Activated CD4-positive, CD25-positive, alpha-beta regulatory T cell (primary cell): ENCODE results near the gene ARPC5L.

ENCODE experiments used
- DNase-seq, 4 experiments: peaks; one replicate each; lab custom pipeline; 2025; lab: John Stamatoyannopoulos, UW

ARPC5L gene

DNA sequence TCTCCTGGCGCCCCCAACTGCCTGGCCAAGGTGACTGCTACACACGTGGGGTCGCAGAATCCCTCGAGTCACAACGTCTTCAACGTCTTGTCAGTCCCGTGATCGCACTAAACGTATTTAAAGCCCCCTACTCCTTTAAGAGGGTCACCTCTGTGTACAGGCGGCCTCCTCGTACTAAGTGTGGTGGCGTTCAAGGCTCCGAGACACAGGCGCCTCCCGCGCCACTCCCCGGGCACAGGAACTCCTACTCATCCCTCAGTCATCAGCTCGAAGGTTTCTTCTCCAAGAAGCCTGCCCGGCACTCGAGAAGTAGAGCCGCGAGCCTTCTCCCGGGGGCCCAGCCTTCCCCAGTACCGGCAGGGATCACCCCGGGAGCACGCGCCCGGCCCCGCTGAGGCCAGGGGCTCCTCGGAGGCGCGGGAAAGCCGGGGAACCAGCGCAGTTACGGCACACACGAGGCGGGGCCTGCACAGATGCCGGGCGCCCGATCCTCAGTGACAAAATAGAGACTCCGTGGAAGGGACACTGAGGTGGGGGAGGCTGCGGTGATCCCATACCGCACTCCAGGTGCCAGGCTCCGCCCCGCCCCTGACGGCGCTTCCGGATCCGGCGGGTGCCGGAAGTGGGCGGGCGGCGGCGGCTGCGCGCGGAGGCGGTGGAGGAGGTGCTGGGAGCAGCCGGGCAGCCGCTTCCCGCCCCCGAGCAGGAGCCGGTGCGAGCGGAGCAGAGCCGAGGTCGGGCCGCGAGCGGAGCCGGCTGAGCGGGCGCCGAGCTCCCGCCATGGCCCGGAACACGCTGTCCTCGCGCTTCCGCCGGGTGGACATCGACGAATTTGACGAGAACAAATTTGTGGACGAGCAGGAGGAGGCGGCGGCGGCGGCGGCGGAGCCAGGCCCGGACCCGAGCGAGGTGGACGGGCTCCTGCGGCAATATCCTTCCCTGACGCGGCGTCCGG is 6.9 kb downstream of the ARPC5L start:
- DNase-seq, result peak; percentile 80 to 84 (median 80)

DNA sequence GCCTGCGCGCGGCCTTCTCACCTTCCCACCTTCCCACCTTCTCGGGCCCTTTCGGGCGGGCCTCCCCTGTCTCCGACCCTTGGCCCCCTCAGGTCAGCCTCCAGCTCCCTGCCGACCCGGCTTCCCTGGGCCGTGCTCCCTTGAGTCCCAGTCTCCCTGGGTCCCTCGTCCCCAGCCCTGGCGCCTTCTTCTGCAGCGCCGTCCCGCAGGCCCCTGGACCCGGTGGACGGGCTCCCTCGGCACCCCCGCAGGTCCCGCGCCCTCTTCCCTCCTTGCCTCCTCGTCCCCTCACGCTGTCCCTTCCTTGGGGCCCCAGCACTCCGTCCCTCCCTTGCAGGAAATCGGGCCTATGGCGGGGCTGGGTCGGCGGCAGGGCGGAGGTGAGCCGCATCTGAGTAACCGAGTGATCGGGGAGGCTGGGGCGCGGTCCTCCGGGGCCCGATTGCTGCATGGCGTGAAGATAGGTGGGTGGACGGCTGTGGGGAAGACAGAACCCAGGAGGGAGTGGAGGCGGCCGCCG is 7.6 kb downstream of the ARPC5L start:
- DNase-seq, result peak in 2 of 4 experiments; percentile 17 to 29

GRCh38 chr9:124869986-124870560 is 8.1 kb downstream of the ARPC5L start:
- peak; percentile 72 to 84 (median 82) for DNase-seq

GRCh38 chr9:124870723-124871122 is 8.8 kb downstream of the ARPC5L start:
- DNase-seq, result no peak

GRCh38 chr9:124871156-124871561 is 9.2 kb downstream of the ARPC5L start:
- DNase-seq, result no peak

- DNase-seq, result no peak
Observed at GRCh38 chr9:124873664-124874063, 11.7 kb downstream of the ARPC5L start.

GRCh38 chr9:124875501-124875900 is 13.6 kb downstream of the ARPC5L start:
- DNase-seq, result no peak

GRCh38 chr9:124877021-124877782 is 15.3 kb downstream of the ARPC5L start:
- DNase-seq, result no peak

DNA sequence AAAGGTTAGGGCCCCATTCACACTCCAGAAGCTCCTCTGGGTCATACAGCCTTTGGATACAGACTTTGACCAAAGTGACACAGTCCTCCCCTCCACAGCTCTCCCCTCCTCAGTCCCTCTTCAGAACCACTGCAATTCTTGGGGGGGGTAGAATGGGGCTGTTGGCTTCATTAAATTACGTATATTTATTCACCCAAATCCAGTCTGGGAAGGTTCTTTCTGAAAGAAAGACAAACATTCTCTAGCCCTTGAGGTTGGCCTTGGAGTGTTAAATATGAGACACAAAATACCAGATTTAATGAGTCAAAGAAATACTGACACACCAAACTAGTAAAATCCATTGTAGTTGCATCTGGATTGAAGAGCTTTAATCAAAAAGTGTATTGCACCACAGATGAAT is 16.1 kb downstream of the ARPC5L start:
- no peak for DNase-seq

GRCh38 chr9:124878518-124878917 is 16.6 kb downstream of the ARPC5L start:
- DNase-seq, result no peak

DNA sequence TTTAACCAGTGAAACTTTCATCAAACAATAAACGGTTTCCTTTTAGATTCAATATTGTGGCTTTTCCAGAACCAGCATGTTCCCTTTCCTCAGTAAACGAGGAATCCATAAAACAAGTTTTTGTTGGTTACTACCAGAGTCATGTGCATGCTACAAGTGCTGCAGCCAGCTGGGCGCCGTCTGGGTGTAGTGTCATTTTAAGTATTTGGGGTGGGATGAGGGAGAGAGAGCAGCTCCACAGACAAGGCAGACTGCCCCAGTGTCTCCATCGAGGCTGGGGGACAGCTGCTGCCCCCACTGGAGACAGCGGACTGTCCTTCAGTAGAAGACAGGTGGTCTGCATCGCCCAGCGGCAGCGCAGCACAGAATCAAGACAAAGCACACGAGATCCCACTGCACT is 17.3 kb downstream of the ARPC5L start:
- DNase-seq, result no peak

GRCh38 chr9:124880501-124880900 is 18.6 kb downstream of the ARPC5L start:
- no peak for DNase-seq

DNA sequence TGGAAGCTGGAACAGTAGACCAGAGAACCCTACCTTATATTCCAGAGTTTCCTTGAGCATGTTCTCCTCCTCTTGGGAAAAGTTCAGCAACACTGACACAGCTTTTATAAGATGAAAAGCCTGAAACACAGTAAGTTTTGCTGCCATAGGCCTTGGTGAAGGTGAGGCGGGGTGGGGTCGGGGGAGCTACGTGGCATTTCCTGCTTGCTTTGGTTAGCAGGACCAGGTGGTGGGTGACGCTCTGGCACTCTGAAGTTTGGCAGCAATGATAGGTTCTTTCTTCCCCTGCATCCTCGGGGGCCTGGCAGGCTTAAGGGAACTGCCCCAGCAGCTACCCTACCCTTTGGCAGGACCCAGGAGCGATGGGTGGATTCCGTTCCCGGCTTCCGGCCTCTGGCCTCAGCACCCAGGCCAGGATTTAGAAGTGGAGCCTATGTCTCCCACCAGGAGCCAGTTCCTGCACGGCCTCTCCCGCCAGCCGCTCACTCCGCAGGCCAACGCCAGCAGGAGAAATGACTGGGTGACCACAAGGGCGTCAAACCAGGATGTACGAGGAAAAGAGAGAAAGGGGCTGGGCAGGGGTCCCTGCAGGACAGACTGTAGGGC is 19.3 kb downstream of the ARPC5L start:
- no peak for DNase-seq

GRCh38 chr9:124882231-124882630 is 20.3 kb downstream of the ARPC5L start:
- DNase-seq, result no peak

DNA sequence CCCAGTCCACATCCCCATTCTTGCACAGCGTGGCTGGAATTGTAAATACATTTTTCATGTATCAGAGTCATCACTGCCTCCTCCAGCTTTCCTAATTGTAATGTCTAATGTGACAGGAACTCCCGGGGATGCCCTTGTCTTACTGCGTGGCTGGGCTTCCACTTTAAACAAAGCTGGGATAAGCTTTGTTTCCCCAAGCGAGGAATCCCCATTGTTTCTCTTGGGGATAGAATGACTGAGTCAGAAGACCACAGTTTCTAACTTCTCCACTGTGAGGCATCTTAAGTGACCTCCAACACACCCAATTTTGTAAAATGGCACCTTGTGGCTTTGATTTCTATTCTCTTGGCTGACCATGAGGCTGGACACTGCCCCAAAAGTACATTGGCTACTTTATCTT is 22.4 kb downstream of the ARPC5L start:
- no peak for DNase-seq

DNA sequence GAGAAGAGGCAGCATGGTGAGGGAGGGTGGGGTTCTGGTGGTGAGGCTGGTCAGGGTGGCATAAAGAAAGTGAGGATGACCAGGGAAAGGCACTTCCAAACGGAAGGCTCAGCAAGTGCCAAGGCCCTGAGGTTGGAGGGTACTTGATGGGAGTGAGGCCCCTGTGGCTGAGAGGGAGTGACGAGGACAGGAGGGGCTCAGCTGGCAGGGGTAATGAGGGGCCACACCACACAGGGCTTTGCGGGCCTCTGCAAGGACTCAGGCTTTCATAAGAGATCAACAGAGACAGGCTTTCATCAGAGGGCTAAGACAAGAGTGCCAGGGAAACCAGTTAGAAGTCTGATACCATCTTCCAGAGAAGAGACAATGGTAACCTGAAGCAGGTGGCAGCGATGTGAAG is 23.6 kb downstream of the ARPC5L start:
- no peak for DNase-seq

- DNase-seq, result no peak
Observed at GRCh38 chr9:124886461-124886860, 24.5 kb downstream of the ARPC5L start.

DNA sequence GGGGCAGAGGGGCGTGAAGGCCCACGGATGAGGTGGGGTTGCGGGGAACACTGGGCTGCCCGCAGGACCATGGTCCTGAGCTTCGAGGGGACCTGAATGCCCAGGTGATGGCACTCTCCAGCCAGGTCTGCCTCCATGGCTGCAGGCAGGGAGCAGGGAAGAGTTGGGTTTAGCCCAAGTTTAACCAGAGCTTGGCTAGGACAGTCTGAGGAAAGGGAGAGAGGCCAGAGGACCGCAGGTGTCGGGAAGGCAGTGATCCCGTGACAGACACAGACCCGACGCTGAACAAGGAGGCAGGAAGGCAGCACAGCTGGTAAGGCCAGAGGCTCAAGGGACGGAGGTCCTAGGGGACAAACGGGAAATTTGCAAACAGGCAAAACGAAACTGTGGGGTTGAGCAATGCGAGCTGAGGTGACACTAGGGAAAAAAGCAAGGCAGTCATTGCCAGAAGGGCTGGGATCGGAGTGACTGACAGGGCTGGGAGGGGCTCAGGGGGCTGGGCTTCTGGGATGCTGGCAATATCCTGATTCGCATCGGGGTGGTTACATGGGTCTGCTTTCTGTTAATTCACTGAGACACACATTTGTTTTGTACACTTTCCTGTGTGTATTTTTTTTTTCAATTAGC is 25.0 kb downstream of the ARPC5L start:
- DNase-seq, result no peak

- no peak for DNase-seq
Observed at GRCh38 chr9:124887832-124888231, 25.9 kb downstream of the ARPC5L start.

DNA sequence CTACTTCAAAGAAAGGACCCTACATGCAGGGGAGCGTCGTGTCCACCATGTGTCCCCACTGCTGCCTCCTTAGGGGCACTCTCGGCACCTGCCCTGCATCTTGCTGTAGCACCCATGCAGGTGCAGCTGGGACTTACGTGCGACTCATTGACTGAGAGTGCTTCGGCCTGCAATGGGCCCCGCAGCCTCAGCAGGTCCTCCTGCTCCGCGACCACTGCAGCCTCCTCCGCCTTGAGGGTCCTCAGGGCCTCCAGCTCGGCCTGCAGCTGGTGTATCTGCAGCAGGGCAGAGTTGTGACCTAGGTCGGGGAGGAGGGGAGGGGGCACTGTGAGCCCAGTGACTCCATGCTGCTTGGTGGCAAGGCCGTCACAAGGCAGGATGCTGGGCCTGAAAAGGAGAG is 27.1 kb downstream of the ARPC5L start:
- DNase-seq, result no peak

DNA sequence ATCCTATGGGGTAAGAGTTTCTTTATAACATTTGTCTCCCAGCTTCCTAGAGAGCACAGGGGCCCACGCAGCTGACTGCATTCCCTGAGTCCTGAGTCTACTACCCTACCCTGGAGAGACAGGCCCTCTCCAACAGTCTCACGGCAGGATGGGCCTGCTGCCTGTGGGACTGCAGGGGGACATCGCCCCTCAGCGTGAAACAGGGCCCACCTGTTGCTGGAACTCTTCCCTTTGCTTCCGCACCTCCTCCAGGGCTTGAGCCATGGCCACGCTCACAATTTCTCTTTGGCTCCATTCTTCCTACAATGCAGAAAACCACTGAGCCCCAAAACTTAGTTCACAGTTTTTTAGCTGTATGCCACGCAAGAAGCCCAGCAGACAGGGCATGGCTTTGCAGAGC is 28.2 kb downstream of the ARPC5L start:
- no peak for DNase-seq
